ENCODE measurements around the gene NFATC1.

DNA sequence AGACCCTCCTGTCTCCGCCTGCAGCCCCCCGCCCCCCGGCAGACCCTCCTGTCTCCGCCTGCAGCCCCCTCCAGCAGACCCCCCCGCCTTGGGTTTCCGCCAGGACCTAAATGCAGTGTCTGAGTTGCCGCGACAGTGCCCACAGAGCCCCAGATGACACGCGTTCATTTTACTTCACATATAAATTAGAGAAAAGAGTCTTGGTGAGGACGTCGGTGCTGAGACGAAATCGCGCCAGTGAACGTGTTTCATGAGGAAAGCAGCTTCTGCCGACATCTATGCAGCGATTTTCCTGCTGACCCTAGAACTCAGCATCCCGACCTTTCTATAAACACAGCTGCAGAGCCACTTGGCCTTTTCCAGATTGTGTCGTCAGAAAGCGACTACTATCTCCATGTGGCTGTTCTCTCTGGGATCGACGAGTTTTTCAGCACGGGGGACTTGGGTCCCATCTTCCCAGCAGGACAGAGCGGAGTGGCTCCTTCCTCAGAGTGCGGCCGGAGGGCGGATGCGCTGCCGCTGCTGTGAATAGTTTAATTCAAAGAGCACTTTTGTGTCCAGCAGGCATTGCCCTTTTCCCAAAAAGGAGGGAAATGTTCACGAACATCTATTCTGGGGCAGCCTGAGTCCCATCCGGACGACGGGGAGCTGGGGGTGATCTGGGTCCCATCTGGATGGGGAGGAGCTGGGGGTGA lies 136.7 kb downstream of the NFATC1 start:
- TF ChIP-seq POLR2A (IDR thresholded peaks at IDR 0.05), result no peak
- TF ChIP-seq CTCF (IDR thresholded peaks at IDR 0.05), result no peak
